HEK293 (cell line): ENCODE results near the gene TNFRSF21.

Experiments
- BCL11B ChIP-seq: fragments of 450-650 bp; formaldehyde crosslinking; IDR thresholded peaks from 2 replicates; pipeline ENCODE4 v1.5.1; 2016; ENCODE audit warnings: low read depth, missing biosample characterization, missing genetic modification characterization
- CTCF ChIP-seq: fragments of 450-650 bp; formaldehyde crosslinking; IDR thresholded peaks from 2 replicates; pipeline ENCODE4 v1.5.1; 2016; ENCODE audit warnings: missing biosample characterization, missing genetic modification characterization
- GLI4 ChIP-seq: fragments of 450-650 bp; formaldehyde crosslinking; IDR thresholded peaks from 2 replicates; pipeline ENCODE4 v1.5.1; 2016; ENCODE audit warnings: missing biosample characterization, missing genetic modification characterization
- ZBTB21 ChIP-seq: fragments of 450-650 bp; formaldehyde crosslinking; IDR thresholded peaks from 2 replicates; pipeline ENCODE4 v1.5.1; 2017; ENCODE audit warnings: missing biosample characterization, missing genetic modification characterization
- ZBTB7A ChIP-seq: fragments of 450-650 bp; formaldehyde crosslinking; IDR thresholded peaks from 2 replicates; pipeline ENCODE4 v1.5.1; 2016; ENCODE audit warnings: low read depth, missing biosample characterization, missing genetic modification characterization
- ZNF121 ChIP-seq: fragments of 450-650 bp; formaldehyde crosslinking; IDR thresholded peaks from 2 replicates; pipeline ENCODE4 v1.5.1; 2016; ENCODE audit warnings: missing biosample characterization, missing genetic modification characterization
- ZNF169 ChIP-seq: fragments of 450-650 bp; formaldehyde crosslinking; IDR thresholded peaks from 2 replicates; pipeline ENCODE4 v1.5.1; 2016; ENCODE audit warnings: missing biosample characterization, missing genetic modification characterization
- ZNF311 ChIP-seq: fragments of 450-650 bp; formaldehyde crosslinking; IDR thresholded peaks from 2 replicates; pipeline ENCODE4 v1.5.1; 2017; ENCODE audit warnings: missing biosample characterization, missing genetic modification characterization, borderline replicate concordance
- ZNF416 ChIP-seq: fragments of 450-650 bp; formaldehyde crosslinking; IDR thresholded peaks from 2 replicates; pipeline ENCODE4 v1.5.1; 2016; ENCODE audit warnings: missing biosample characterization, missing genetic modification characterization
- ZNF626 ChIP-seq: fragments of 450-650 bp; sonication (Bioruptor Pico); formaldehyde crosslinking; IDR thresholded peaks from 2 replicates; pipeline ENCODE4 v1.5.1; 2018; ENCODE audit warnings: missing biosample characterization, missing genetic modification characterization, inconsistent platforms
- ZNF629 ChIP-seq: fragments of 450-650 bp; formaldehyde crosslinking; IDR thresholded peaks from 2 replicates; pipeline ENCODE4 v1.5.1; 2017; ENCODE audit warnings: missing biosample characterization, missing genetic modification characterization

GRCh38 chr6:47248446-47248845, 61.3 kb downstream of the TNFRSF21 start:
- no peak for TF ChIP-seq BCL11B (tag by site-specific recombination)
- TF ChIP-seq ZNF416 (tag by site-specific recombination) = no peak
- TF ChIP-seq ZNF311 = no peak
- no peak for TF ChIP-seq CTCF (tag by site-specific recombination)
- TF ChIP-seq GLI4 (tag by site-specific recombination) = no peak
- TF ChIP-seq ZBTB7A (tag by site-specific recombination) = no peak
- TF ChIP-seq ZNF626 (tag by site-specific recombination) = no peak
- no peak for TF ChIP-seq ZNF169 (tag by site-specific recombination)
- no peak for TF ChIP-seq ZBTB21 (tag by site-specific recombination)
- no peak for TF ChIP-seq ZNF121 (tag by site-specific recombination)
- TF ChIP-seq ZNF629 (tag by site-specific recombination) = no peak
